Right kidney (tissue), 1 donor: ENCODE data around the gene ZNF860.
A peak's percentile ranks its signal among the peaks of the same experiment; 100 is the strongest.
"Not testable (repeated sequence)": the region's sequence is repeated elsewhere in the genome, so short reads cannot be mapped to it uniquely, and the experiment has no call there.

Experiments used
- DNase-seq: peaks from one replicate; pipeline ENCODE4 v3.0.0-alpha.2; 2016

Gene ZNF860

GRCh38 chr3:31960793-31961431 lies 20.6 kb upstream of the ZNF860 start:
- no peak for DNase-seq

GRCh38 chr3:31962801-31963205 lies 18.7 kb upstream of the ZNF860 start:
- no peak for DNase-seq

GRCh38 chr3:31966978-31967591 lies 14.5 kb upstream of the ZNF860 start:
- DNase-seq = no peak

GRCh38 chr3:31967592-31967991 lies 14.0 kb upstream of the ZNF860 start:
- no peak for DNase-seq

GRCh38 chr3:31968369-31968926 lies 13.1 kb upstream of the ZNF860 start:
- no peak for DNase-seq

GRCh38 chr3:31968927-31969418 lies 12.6 kb upstream of the ZNF860 start:
- peak; percentile 51 for DNase-seq

- no peak for DNase-seq
Measured at GRCh38 chr3:31971607-31972006, 9.9 kb upstream of the ZNF860 start.

GRCh38 chr3:31973081-31973480 lies 8.5 kb upstream of the ZNF860 start:
- DNase-seq = no peak

- no peak for DNase-seq
Measured at GRCh38 chr3:31973837-31974236, 7.7 kb upstream of the ZNF860 start.

- no peak for DNase-seq
Measured at GRCh38 chr3:31974471-31974870, 7.1 kb upstream of the ZNF860 start.

- DNase-seq = no peak
Measured at GRCh38 chr3:31974964-31975363, 6.6 kb upstream of the ZNF860 start.

- no peak for DNase-seq
Measured at GRCh38 chr3:31976302-31976701, 5.2 kb upstream of the ZNF860 start.

GRCh38 chr3:31977736-31978135 lies 3.8 kb upstream of the ZNF860 start:
- DNase-seq = no peak

GRCh38 chr3:31978553-31978952 lies 3.0 kb upstream of the ZNF860 start:
- DNase-seq = no peak

GRCh38 chr3:31979001-31979697 lies 2.4 kb upstream of the ZNF860 start:
- no peak for DNase-seq

- peak; percentile 95 for DNase-seq
Measured at GRCh38 chr3:31980530-31981205, 882 bp upstream of the ZNF860 start.

- DNase-seq = no peak
Measured at GRCh38 chr3:31984321-31984720, 2.8 kb downstream of the ZNF860 start.

- DNase-seq = no peak
Measured at GRCh38 chr3:31985831-31986230, 4.3 kb downstream of the ZNF860 start.

GRCh38 chr3:31988271-31988670 lies 6.7 kb downstream of the ZNF860 start:
- DNase-seq = no peak

GRCh38 chr3:31992995-31993394 lies 11.4 kb downstream of the ZNF860 start:
- not testable (repeated sequence) for DNase-seq

- DNase-seq = no peak
Measured at GRCh38 chr3:31993843-31994242, 12.3 kb downstream of the ZNF860 start.

- DNase-seq = not testable (repeated sequence)
Measured at GRCh38 chr3:31995026-31995425, 13.5 kb downstream of the ZNF860 start.

- no peak for DNase-seq
Measured at GRCh38 chr3:31996195-31996594, 14.6 kb downstream of the ZNF860 start.
